Measurements from ENCODE around the gene BCKDK. TPM values are rescaled to one million over a fixed set of nuclear protein-coding genes. Genes with fewer than 3 reads are reported as not detected.

Gene BCKDK
- total and polyA plus RNA-seq, 2 of the 13 experiments (the other 11 are each of a cell fraction or from before 2014, with no cell fraction given), result 24.9 to 42.6 TPM

GRCh38 chr16:31094088-31094423 is 14.1 kb upstream of the BCKDK start (continued):
- no peak for TF ChIP-seq RXRB (CRISPR knock-in tag; IDR thresholded peaks at IDR 0.05; ENCODE audit: borderline replicate concordance)
- no peak for TF ChIP-seq POLR2G (IDR thresholded peaks at IDR 0.05; ENCODE audit: low read depth, low read length)
- TF ChIP-seq FOXK1 (CRISPR knock-in tag; IDR thresholded peaks at IDR 0.05; ENCODE audit: borderline replicate concordance, low read depth), result no peak
- TF ChIP-seq ZNF761 (CRISPR knock-in tag; conservative IDR thresholded peaks at IDR 0.05), result no peak
- no peak for TF ChIP-seq ZNF737 (CRISPR knock-in tag; IDR thresholded peaks at IDR 0.05; ENCODE audit: borderline replicate concordance)
- no peak for TF ChIP-seq ATF2 (CRISPR knock-in tag; IDR thresholded peaks at IDR 0.05)
- TF ChIP-seq PRMT3 (CRISPR knock-in tag; IDR thresholded peaks at IDR 0.05; ENCODE audit: borderline replicate concordance, low read depth), result no peak
- TF ChIP-seq DZIP1 (CRISPR knock-in tag; IDR thresholded peaks at IDR 0.05), result no peak
- no peak for TF ChIP-seq DMAP1 (CRISPR knock-in tag; IDR thresholded peaks at IDR 0.05)
- no peak for TF ChIP-seq TRIM22 (IDR thresholded peaks at IDR 0.05)
- no peak for TF ChIP-seq PAXIP1 (CRISPR knock-in tag; conservative IDR thresholded peaks at IDR 0.05)
- no peak for TF ChIP-seq ZNF24 (IDR thresholded peaks at IDR 0.05)
